ENCODE results near the gene ZNF282.

- TF ChIP-seq PRDM4 (tag by site-specific recombination; IDR thresholded peaks at IDR 0.05) (no peak), KLF1 (tag by site-specific recombination; IDR thresholded peaks at IDR 0.05) (no peak)
These were observed 71.1 kb downstream of the ZNF282 start for GRCh38 chr7:149266451-149266850.

All from HEK293 (cell line).